Muscle of arm (tissue), 12 donors: Measurements from ENCODE around the gene MYL7. TPM values are rescaled to one million over a fixed set of nuclear protein-coding genes. Genes with fewer than 3 reads are reported as not detected.

Experiments used
- DNase-seq: peaks from one replicate; pipeline ENCODE4 v3.0.0-alpha.2; 2013
- polyA plus RNA-seq, 12 donors: library from polyadenylated mRNA; unstranded; fragments of 120-200 nt; gene quantifications; one replicate each; pipeline ENCODE4 v1.2.1, GENCODE V29; 2013; ENCODE audit not compliant: insufficient read length in 12 of 12

The MYL7 gene
- polyA plus RNA-seq, 12 donors = 1.6 to 7.7 (median 3.9) TPM; not detected in 2

- no peak for DNase-seq
Observed at GRCh38 chr7:44101966-44102845, 38.9 kb downstream of the MYL7 start.

GRCh38 chr7:44101303-44101965, 39.7 kb downstream of the MYL7 start:
- no peak for DNase-seq

GRCh38 chr7:44100458-44101302, 40.5 kb downstream of the MYL7 start:
- DNase-seq = no peak

DNA sequence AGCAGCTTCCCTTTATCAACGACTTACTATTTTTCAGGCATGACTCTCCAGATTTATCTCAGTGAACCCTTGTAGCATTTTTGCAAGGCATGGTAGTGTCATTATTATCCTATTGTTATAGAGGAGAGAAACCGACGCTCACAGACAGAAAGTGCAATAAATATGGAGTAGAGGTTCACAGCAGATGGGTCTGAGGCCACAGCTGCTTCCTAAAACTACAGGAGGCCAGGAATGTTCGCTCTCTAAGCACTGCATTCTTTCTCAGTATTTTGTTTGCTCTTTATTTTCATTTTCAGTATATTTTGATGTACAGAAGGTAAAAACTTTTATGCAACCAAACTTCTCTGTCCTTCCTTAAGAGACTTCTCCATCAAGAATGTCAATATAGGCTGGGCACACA, 41.5 kb downstream of the MYL7 start:
- DNase-seq = no peak

GRCh38 chr7:44098092-44099068, 42.8 kb downstream of the MYL7 start:
- no peak for DNase-seq

GRCh38 chr7:44097064-44097932, 43.8 kb downstream of the MYL7 start:
- no peak for DNase-seq

DNA sequence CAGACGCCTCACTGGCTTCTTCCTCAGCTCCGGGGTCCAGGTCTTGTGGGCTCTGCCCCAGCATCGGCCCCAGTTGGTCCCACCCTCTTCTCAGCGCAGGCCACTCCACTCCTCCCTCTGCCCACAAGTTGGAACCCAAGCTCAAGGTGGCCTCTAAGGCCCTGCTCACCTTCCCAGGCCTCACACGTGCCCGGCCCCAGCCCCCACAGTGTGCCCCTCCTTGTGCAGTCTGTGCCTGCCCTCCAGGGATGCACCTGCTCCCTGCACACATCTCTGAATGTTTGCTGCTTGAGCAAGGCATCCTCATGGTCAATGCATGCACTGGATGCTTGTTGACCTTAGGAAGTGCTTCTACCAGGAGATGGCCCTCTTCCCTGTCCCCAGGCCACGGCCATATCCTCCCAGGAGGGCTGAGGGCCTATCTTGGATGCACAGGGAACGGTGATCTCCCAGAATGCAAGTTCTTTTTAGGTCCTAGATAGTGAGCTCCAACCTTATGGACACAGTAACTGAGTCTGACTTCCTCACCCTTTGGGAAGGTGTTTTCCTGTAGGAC, 44.7 kb downstream of the MYL7 start:
- no peak for DNase-seq

DNA sequence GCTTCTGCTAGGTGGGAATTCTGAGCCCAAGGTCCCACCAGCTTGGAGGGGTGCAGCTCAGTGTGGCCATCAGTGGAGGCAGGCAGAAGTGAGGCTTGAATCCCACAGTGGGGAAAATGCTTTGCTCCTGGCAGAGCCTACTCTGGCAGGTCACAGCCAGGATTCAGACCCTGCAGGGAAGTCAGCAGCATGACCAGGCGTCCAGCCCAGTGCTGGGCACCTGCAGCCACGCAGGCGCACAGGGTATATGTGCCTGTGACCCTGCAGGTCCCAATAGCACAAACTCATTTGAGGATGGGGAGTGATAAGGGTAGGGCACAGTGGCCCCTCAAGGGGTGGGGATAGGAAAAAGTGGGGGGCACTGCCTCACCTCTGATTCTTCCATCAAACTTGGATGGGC, 45.4 kb downstream of the MYL7 start:
- no peak for DNase-seq

GRCh38 chr7:44094883-44095592, 46.1 kb downstream of the MYL7 start:
- DNase-seq = no peak

DNA sequence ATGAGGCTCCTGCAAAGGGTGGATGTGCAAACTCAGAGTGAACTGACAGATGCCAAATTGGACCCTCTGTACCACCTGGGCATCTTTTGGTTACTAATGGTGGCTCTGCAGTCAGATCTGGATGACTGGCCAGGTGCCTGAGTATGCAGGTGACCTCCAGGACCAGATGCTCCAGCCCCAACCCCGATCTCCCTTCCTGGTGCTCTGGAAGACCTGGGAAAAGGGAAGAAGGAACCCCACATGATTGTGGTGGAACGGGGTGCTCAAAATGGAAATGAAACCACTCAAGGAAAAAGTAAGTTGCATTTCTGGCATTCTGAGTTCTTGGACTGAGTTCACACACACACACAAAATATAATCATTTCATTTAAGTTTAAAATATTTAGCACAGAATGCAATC, 46.8 kb downstream of the MYL7 start:
- no peak for DNase-seq

GRCh38 chr7:44093102-44093641, 48.0 kb downstream of the MYL7 start:
- no peak for DNase-seq

Other genes starting within 250 kb of the MYL7 start
- 10 to 100 TPM in 11 of 12 donors, not detected in 1; 16.9 to 40.2 (median 20.6) TPM for gene URGCP, start 234.7 kb downstream of the MYL7 start, polyA plus RNA-seq
- 10 to 100 TPM in 11 of 12 donors, not detected in 1; 10.9 to 22.6 (median 21.0) TPM for gene UBE2D4, start 214.9 kb downstream of the MYL7 start, polyA plus RNA-seq
- 1 to 10 TPM in 5 of 12 donors, under 1 TPM in 5, not detected in 2; 0.15 to 4.1 (median 1.1) TPM for gene SPDYE1, start 143.4 kb downstream of the MYL7 start, polyA plus RNA-seq
- gene DBNL, start 96.6 kb downstream of the MYL7 start, polyA plus RNA-seq = 10 to 100 TPM in 11 of 12 donors, not detected in 1; 33.9 to 58.7 (median 39.9) TPM
- gene PGAM2, start 75.8 kb downstream of the MYL7 start, polyA plus RNA-seq = 100 to 1,000 TPM in 10 of 12 donors, 10 to 100 TPM in 1, not detected in 1; 73.0 to 343 (median 210) TPM
- gene POLM, start 58.8 kb downstream of the MYL7 start, polyA plus RNA-seq = 10 to 100 TPM in 10 of 12 donors, 1 to 10 TPM in 1, not detected in 1; 9.5 to 18.6 (median 14.4) TPM
- gene AEBP1, start 37.0 kb downstream of the MYL7 start, polyA plus RNA-seq = 100 to 1,000 TPM in 5 of 12 donors, 10 to 100 TPM in 6, not detected in 1; 57.6 to 145 (median 93.5) TPM
- gene POLD2, start 17.8 kb downstream of the MYL7 start, polyA plus RNA-seq = 100 to 1,000 TPM in 1 of 12 donors, 10 to 100 TPM in 10, not detected in 1; 64.4 to 126 (median 78.2) TPM
- gene GCK, start 48.1 kb upstream of the MYL7 start, polyA plus RNA-seq = 1 to 10 TPM in 10 of 12 donors, not detected in 2; 1.7 to 5.7 (median 3.8) TPM
- 10 to 100 TPM in 11 of 12 donors, not detected in 1; 68.1 to 89.8 (median 70.7) TPM for gene YKT6, start 59.6 kb upstream of the MYL7 start, polyA plus RNA-seq
- 1,000 to 10,000 TPM in 1 of 12 donors, 10 to 100 TPM in 5, 1 to 10 TPM in 6; 3.6 to 1,562 (median 12.8) TPM for gene CAMK2B, start 184.3 kb upstream of the MYL7 start, polyA plus RNA-seq